HL-60/S4 treated with phorbol 12-myristate 13-acetate at 8.2 ng/mL for 4 days and 3 days (cell line): Measurements from ENCODE around the gene ABCB8.
"Not testable (repeated sequence)": the region's sequence is repeated elsewhere in the genome, so short reads cannot be mapped to it uniquely, and the experiment has no call there.

Experiments
- in situ Hi-C: fragments of 300-500 bp; cut with MboI; formaldehyde crosslinking; loops from 2 replicates; pipeline ENCODE4 v1.15.0; 2022; ENCODE audit warnings: low sequenced_read_pairs

The ABCB8 gene

DNA sequence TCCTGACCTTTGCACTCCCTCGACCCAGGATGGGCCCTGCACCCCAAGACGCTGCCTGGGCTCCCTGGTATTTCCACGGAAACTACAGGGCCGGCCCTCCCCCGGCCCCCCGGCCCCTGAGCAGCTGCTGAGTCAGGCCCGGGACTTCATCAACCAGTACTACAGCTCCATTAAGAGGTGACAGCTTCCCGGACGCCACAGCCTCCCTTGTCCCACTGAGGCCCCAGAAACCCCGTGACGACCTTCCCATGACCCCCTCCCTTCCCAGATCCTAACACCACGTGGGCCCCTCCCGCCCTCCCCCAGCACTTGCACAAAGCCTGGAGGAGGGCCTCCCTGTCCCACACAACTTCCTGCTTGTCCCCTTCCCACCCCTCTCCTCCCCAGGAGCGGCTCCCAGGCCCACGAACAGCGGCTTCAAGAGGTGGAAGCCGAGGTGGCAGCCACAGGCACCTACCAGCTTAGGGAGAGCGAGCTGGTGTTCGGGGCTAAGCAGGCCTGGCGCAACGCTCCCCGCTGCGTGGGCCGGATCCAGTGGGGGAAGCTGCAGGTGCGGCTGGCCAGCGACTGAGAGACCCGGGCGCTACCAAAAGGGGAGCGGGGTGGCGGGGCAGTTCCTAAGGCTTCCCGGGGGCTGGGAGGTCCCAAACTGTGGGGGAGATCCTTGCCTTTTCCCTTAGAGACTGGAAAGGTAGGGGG is 31.7 kb upstream of the ABCB8 start:
- in situ Hi-C loops: loop anchor here (25.0 kb wide), 1 partner anchor 559 kb away; no protein-coding TSS in a partner anchor

DNA sequence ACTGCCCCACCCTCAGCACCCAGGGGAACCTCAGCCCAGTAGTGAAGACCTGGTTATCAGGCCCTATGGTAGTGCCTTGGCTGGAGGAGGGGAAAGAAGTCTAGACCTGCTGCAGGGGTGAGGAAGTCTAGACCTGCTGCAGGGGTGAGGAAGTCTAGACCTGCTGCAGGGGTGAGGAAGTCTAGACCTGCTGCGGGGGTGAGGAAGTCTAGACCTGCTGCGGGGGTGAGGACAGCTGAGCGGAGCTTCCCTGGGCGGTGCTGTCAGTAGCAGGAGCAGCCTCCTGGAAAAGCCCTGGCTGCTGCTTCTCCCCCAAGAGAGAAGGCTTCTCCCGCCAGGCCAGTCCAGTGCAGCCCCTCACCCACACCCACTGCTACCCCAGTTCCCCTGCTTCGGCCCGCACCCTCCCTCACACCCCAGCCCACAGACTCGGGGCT is 31.2 kb upstream of the ABCB8 start:
- in situ Hi-C loops: loop anchor here (25.0 kb wide), 1 partner anchor 560 kb away; no protein-coding TSS in a partner anchor

- in situ Hi-C loops: loop anchor here (25.0 kb wide), 1 partner anchor 561 kb away; no protein-coding TSS in a partner anchor
These were observed 30.4 kb upstream of the ABCB8 start for GRCh38 chr7:150997817-150998216.

DNA sequence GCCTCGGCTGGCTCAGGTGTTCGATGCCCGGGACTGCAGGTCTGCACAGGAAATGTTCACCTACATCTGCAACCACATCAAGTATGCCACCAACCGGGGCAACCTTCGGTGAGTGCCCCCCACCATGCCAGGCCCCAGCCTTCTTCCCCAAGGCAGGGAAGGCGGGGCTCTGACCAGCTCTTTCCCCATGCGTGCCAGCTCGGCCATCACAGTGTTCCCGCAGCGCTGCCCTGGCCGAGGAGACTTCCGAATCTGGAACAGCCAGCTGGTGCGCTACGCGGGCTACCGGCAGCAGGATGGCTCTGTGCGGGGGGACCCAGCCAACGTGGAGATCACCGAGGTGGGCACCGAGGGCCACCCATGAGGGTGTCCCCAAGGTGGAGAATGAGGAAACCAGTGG is 29.9 kb upstream of the ABCB8 start:
- in situ Hi-C loops: loop anchor here (25.0 kb wide), 1 partner anchor 561 kb away; no protein-coding TSS in a partner anchor

- in situ Hi-C loops: loop anchor here (25.0 kb wide), 1 partner anchor 562 kb away; no protein-coding TSS in a partner anchor
These were observed 29.2 kb upstream of the ABCB8 start for GRCh38 chr7:150999001-150999400.

DNA sequence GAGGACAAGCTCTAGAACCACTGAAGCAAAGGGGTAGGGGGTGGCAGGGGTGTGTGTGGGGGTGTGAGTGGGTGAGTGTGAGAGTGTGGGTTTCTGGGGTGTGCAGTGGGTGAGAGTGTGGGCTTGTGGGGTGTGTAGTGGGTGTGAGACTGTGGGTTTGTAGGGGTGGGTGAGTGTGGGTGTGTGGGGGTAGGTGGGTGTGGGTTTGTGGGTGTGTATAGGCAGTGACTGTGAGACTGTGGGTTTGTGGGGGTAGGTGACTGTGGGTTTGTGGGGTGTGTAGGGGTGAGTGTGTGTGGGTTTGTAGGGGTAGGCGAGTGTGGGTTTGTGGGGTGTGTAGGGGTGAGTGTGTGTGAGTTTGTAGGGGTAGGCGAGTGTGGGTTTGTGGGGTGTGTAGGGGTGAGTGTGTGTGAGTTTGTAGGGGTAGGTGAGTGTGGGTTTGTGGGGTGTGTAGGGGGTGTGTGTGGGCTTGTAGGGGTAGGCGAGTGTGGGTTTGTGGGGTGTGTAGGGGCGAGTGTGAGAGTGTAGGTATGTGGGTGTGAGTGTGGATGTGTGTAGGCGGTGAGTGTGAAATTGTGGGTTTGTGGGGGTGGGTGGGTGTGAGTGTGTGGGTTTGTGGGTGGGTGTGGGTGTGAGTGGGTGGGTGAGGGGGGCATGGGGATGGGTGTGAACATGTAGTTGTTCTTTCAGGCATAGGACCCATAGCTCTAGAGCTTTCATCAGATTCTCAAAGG is 28.6 kb upstream of the ABCB8 start:
- in situ Hi-C loops: loop anchor here (25.0 kb wide), 1 partner anchor 562 kb away; no protein-coding TSS in a partner anchor

DNA sequence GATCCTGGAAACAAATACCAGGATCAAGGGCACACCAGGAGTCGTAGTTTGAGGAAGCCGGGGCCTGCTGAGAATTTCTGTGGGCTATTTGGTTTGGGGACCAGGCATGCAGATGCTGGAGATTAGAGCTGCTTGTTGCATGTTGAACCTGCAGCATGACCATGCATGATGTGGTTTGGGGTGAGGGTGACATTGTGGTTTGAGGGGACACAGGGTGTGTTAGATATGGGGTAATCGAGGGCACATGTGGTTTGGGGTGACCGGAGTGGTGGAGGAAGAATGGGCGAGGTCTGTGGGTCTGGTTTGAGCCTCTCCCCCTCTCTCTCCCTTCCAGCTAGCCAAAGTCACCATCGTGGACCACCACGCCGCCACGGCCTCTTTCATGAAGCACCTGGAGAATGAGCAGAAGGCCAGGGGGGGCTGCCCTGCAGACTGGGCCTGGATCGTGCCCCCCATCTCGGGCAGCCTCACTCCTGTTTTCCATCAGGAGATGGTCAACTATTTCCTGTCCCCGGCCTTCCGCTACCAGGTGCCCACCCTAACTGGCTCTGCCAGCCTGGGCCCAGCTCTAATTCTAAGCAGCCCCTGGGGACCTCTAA is 27.3 kb upstream of the ABCB8 start:
- in situ Hi-C loops: no loop called here

- in situ Hi-C loops: no loop called here
These were observed 26.7 kb upstream of the ABCB8 start for GRCh38 chr7:151001546-151001945.

GRCh38 chr7:151003572-151003971 is 24.7 kb upstream of the ABCB8 start:
- in situ Hi-C loops: no loop called here

GRCh38 chr7:151005566-151005965 is 22.7 kb upstream of the ABCB8 start:
- in situ Hi-C loops: no loop called here

GRCh38 chr7:151006590-151007300 is 21.5 kb upstream of the ABCB8 start:
- in situ Hi-C loops: no loop called here

- in situ Hi-C loops: no loop called here
These were observed 20.8 kb upstream of the ABCB8 start for GRCh38 chr7:151007469-151007898.

DNA sequence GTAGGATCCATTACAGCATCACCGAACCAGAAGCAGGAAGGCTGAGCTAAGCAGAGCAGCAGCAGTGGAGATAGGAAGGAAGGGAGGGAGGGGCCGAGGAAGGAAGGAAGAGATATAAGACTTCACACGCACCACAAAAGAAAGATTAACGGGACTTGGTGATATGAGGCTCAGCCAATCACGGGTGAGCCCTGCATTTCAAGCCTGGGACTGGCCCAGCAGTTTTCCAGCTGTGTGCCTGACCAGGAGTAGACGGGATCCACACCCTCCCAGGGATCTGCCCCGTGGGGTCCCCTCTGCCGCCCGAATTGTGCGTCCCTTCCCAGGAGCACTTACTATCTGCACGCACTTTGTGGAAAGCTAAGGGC is 20.1 kb upstream of the ABCB8 start:
- in situ Hi-C loops: no loop called here

DNA sequence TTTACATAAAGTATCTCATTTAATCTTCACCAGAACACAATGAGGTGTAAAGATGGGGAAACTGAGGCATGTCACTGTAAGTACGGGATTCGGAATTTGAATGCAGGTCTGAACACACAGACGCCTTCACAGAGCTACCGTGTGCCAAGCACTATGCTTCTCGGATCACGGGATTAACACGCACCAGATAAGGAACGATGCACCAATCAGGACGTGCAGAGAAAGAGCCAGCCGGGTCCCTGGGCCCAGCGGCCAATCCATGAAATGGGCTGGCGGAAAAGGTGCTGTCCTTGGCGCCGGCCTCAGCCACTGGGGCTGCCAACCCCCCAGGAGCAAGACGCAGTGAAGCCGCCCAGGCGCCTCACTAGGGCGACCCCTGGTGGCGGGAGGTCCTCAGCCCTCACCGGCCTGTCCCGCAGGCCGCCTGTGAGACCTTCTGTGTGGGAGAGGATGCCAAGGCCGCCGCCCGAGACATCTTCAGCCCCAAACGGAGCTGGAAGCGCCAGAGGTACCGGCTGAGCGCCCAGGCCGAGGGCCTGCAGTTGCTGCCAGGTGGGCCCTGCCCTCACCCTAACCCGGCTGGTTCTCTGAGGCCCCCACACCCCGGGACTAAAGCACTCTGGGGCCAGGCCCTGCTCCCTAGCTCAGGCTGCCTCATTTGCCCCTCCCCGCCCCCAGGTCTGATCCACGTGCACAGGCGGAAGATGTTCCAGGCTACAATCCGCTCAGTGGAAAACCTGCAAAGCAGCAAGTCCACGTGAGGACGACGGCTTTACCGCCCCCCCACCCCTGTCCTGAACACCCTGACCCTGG is 19.5 kb upstream of the ABCB8 start:
- in situ Hi-C loops: no loop called here

- in situ Hi-C loops: no loop called here
These were observed 18.8 kb upstream of the ABCB8 start for GRCh38 chr7:151009327-151010036.

DNA sequence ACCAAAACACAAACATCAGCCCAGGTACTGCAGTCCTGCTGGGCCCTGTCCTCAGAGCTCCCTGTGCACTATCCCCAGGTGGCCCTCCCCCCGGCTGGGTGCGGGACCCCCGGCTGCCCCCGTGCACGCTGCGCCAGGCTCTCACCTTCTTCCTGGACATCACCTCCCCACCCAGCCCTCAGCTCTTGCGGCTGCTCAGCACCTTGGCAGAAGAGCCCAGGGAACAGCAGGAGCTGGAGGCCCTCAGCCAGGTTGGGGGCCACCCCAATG is 18.3 kb upstream of the ABCB8 start:
- in situ Hi-C loops: no loop called here

GRCh38 chr7:151010307-151011096 is 17.7 kb upstream of the ABCB8 start:
- in situ Hi-C loops: no loop called here

DNA sequence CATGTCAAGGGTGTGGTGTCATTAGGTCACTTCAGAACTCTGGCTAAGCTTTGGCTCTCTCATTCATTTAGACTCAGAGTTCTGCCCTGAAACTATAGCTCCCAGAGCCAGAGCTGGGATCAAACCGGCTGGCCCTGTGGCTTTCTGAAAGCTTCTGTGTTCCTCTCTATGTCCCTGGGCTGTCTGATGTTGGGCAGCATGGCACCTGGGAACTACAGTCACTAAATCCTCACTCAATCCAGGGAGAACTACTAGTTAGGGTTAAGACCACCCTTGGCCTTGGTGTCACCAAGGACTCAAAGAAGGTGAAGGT is 17.2 kb upstream of the ABCB8 start:
- in situ Hi-C loops: no loop called here

DNA sequence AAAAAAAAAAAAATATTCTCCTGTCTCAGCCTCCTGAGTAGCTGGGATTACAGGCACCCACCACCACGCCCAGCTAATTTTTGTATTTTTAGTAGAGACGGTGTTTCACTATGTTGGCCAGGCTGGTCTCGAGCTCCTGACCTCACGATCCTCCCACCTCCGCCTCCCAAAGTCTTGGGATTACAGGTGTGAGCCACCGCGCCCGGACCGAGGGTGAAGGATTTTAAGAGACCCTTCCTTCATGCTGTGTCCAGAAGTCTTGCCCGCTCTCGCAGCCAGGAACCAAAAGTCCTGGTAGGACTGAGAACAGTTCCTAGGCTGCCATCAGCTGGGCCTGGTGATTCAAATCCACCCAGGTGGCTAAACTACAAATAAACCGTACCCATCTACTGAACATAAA is 16.6 kb upstream of the ABCB8 start:
- in situ Hi-C loops: not testable (repeated sequence)
